ENCODE results near the gene DLG3.
"Not testable (repeated sequence)": the region's sequence is repeated elsewhere in the genome, so short reads cannot be mapped to it uniquely, and the experiment has no call there.

DNA sequence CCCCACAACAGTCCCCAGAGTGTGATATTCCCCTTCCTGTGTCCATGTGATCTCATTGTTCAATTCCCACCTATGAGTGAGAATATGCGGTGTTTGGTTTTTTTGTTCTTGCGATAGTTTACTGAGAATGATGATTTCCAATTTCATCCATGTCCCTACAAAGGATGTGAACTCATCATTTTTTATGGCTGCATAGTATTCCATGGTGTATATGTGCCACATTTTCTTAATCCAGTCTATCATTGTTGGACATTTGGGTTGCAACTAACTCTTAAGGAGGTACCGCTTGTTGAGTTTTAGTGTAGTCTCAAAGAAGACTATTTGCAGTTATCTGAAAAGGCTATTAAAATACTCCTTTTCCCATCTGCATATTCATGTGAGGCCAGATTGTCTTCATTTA lies 44.5 kb upstream of the DLG3 start:
- TF ChIP-seq, protein P1, sequence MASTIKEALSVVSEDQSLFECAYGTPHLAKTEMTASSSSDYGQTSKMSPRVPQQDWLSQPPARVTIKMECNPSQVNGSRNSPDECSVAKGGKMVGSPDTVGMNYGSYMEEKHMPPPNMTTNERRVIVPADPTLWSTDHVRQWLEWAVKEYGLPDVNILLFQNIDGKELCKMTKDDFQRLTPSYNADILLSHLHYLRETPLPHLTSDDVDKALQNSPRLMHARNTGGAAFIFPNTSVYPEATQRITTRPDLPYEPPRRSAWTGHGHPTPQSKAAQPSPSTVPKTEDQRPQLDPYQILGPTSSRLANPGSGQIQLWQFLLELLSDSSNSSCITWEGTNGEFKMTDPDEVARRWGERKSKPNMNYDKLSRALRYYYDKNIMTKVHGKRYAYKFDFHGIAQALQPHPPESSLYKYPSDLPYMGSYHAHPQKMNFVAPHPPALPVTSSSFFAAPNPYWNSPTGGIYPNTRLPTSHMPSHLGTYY (CRISPR knock-in tag; IDR thresholded peaks at IDR 0.05) = not testable (repeated sequence)
- TF ChIP-seq, protein P2, sequence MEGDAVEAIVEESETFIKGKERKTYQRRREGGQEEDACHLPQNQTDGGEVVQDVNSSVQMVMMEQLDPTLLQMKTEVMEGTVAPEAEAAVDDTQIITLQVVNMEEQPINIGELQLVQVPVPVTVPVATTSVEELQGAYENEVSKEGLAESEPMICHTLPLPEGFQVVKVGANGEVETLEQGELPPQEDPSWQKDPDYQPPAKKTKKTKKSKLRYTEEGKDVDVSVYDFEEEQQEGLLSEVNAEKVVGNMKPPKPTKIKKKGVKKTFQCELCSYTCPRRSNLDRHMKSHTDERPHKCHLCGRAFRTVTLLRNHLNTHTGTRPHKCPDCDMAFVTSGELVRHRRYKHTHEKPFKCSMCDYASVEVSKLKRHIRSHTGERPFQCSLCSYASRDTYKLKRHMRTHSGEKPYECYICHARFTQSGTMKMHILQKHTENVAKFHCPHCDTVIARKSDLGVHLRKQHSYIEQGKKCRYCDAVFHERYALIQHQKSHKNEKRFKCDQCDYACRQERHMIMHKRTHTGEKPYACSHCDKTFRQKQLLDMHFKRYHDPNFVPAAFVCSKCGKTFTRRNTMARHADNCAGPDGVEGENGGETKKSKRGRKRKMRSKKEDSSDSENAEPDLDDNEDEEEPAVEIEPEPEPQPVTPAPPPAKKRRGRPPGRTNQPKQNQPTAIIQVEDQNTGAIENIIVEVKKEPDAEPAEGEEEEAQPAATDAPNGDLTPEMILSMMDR (IDR thresholded peaks at IDR 0.05) = not testable (repeated sequence)
- TF ChIP-seq JUN (CRISPR knock-in tag; IDR thresholded peaks at IDR 0.05); ZNF138 (CRISPR knock-in tag; conservative IDR thresholded peaks at IDR 0.05); CREB1 (CRISPR knock-in tag; IDR thresholded peaks at IDR 0.05): not testable (repeated sequence)

All from WTC11 (cell line).